ENCODE results near the gene GINS3. TPM values are rescaled to one million over a fixed set of nuclear protein-coding genes. Genes with fewer than 3 reads are reported as not detected.

The GINS3 gene
- total RNA-seq, 1 donor from 2014 or later: 14.7 TPM

GRCh38 chr16:58419241-58419990 lies 27.1 kb downstream of the GINS3 start:
- no peak for TF ChIP-seq CTCF (conservative IDR thresholded peaks at IDR 0.05)
- Mint-ChIP-seq H3K4me3 (no peak overlapping the region), H3K27me3 (peaks cover 9% of the 10 kb centered on the region), H3K27ac (no peak overlapping the region), H3K36me3 (no peaks in the 10 kb centered on the region), H3K4me1 (ENCODE audit: unreplicated experiment) (peaks cover 20% of the 10 kb centered on the region), H3K9me3 (no peaks in the 10 kb centered on the region)
- DNase-seq (ENCODE audit: extremely low spot score, unreplicated experiment): no peak

GRCh38 chr16:58421059-58421458 lies 28.8 kb downstream of the GINS3 start:
- H3K36me3 Mint-ChIP-seq: no peaks in the 10 kb centered on the region
- no peak overlapping the region for H3K27ac Mint-ChIP-seq
- H3K4me3 Mint-ChIP-seq: no peak overlapping the region
- no peak for TF ChIP-seq CTCF (conservative IDR thresholded peaks at IDR 0.05)
- H3K9me3 Mint-ChIP-seq: no peaks in the 10 kb centered on the region
- no peak for DNase-seq (ENCODE audit: extremely low spot score, unreplicated experiment)
- H3K27me3 Mint-ChIP-seq: peaks cover 16% of the 10 kb centered on the region
- H3K4me1 Mint-ChIP-seq (ENCODE audit: unreplicated experiment): peaks cover 20% of the 10 kb centered on the region

GRCh38 chr16:58421529-58421928 lies 29.3 kb downstream of the GINS3 start:
- DNase-seq (ENCODE audit: extremely low spot score, unreplicated experiment): no peak
- no peak for TF ChIP-seq CTCF (conservative IDR thresholded peaks at IDR 0.05)
- Mint-ChIP-seq H3K4me1 (ENCODE audit: unreplicated experiment) (peaks cover 20% of the 10 kb centered on the region), H3K9me3 (no peaks in the 10 kb centered on the region), H3K4me3 (no peak overlapping the region), H3K36me3 (no peaks in the 10 kb centered on the region), H3K27ac (no peak overlapping the region), H3K27me3 (peaks cover 18% of the 10 kb centered on the region)

GRCh38 chr16:58422809-58423208 lies 30.5 kb downstream of the GINS3 start:
- Mint-ChIP-seq H3K4me3 (no peak overlapping the region), H3K27me3 (peaks cover 24% of the 10 kb centered on the region)

GRCh38 chr16:58425245-58425644 lies 33.0 kb downstream of the GINS3 start:
- H3K9me3 Mint-ChIP-seq: no peaks in the 10 kb centered on the region
- H3K36me3 Mint-ChIP-seq: no peaks in the 10 kb centered on the region
- H3K4me3 Mint-ChIP-seq: no peak overlapping the region
- peaks cover 10% of the 10 kb centered on the region for H3K4me1 Mint-ChIP-seq (ENCODE audit: unreplicated experiment)
- no peak overlapping the region for H3K27ac Mint-ChIP-seq
- no peak for TF ChIP-seq CTCF (conservative IDR thresholded peaks at IDR 0.05)
- DNase-seq (ENCODE audit: extremely low spot score, unreplicated experiment): no peak
- peaks cover 30% of the 10 kb centered on the region for H3K27me3 Mint-ChIP-seq

More at GRCh38 chr16:58422809-58423208, 30.5 kb downstream of the GINS3 start:
- TF ChIP-seq CTCF (conservative IDR thresholded peaks at IDR 0.05): no peak
- no peaks in the 10 kb centered on the region for H3K9me3 Mint-ChIP-seq
- peaks cover 15% of the 10 kb centered on the region for H3K4me1 Mint-ChIP-seq (ENCODE audit: unreplicated experiment)
- DNase-seq (ENCODE audit: extremely low spot score, unreplicated experiment): no peak
- no peak overlapping the region for H3K27ac Mint-ChIP-seq
- H3K36me3 Mint-ChIP-seq: no peaks in the 10 kb centered on the region

Data from type B pancreatic cell (in vitro differentiated cells).